Liver (tissue), 9 donors: Measurements from ENCODE around the gene SOX6. TPM values are rescaled to one million over a fixed set of nuclear protein-coding genes. Genes with fewer than 3 reads are reported as not detected.

Experiments used
- DNase-seq: peaks from one replicate; pipeline ENCODE4 v3.0.0-alpha.2; 2017; ENCODE audit warnings: low spot score
- H3K27ac ChIP-seq, 2 donors: one replicate each; pipeline ENCODE4 v1.7.0; 2013; ENCODE audit warnings: inconsistent platforms in 2 of 2, low read length in 2 of 2, control low read depth in 1 of 2, low read depth in 1 of 2, mild to moderate bottlenecking in 1 of 2
- H3K27me3 ChIP-seq, 4 donors: one replicate each; pipeline versions ENCODE4 v1.6.1 to v1.7.0; 2013; ENCODE audit warnings: low read length in 3 of 4, inconsistent platforms in 1 of 4, mild to moderate bottlenecking in 1 of 4, moderate library complexity in 1 of 4; ENCODE audit not compliant: control insufficient read depth in 4 of 4, insufficient read depth in 4 of 4
- H3K36me3 ChIP-seq, 4 donors: one replicate each; pipeline versions ENCODE4 v1.6.1 to v1.7.0; 2013; ENCODE audit warnings: low read length in 3 of 4, mild to moderate bottlenecking in 3 of 4, low read depth in 1 of 4, moderate library complexity in 1 of 4; ENCODE audit not compliant: control insufficient read depth in 4 of 4, insufficient read depth in 3 of 4
- H3K4me1 ChIP-seq, 4 donors: one replicate each; pipeline versions ENCODE4 v1.6.1 to v1.7.0; 2013; ENCODE audit warnings: low read length in 3 of 4, mild to moderate bottlenecking in 3 of 4, moderate library complexity in 1 of 4; ENCODE audit not compliant: control insufficient read depth in 4 of 4, insufficient read depth in 4 of 4
- H3K4me3 ChIP-seq, 3 donors: one replicate each; pipeline versions ENCODE4 v1.6.1 to v1.7.0; 2013; ENCODE audit warnings: low read length in 3 of 3, control low read depth in 1 of 3, low read depth in 1 of 3, mild to moderate bottlenecking in 1 of 3
- H3K9ac ChIP-seq, 2 donors: one replicate each; pipeline ENCODE4 v1.7.0; 2013; ENCODE audit warnings: low read length in 2 of 2, mild to moderate bottlenecking in 2 of 2, moderate library complexity in 2 of 2, control low read depth in 1 of 2, low read depth in 1 of 2
- H3K9me3 ChIP-seq, 4 donors: one replicate each; pipeline versions ENCODE4 v1.6.1 to v1.7.0; 2013; ENCODE audit warnings: low read length in 3 of 4; ENCODE audit not compliant: control insufficient read depth in 4 of 4
- ATF3 ChIP-seq: IDR thresholded peaks from 2 replicates; pipeline ENCODE4 v1.6.1; 2016; ENCODE audit warnings: antibody characterized with exemption
- CTCF ChIP-seq: fragments of 150-350 bp; IDR thresholded peaks from 2 replicates; pipeline ENCODE4 v1.5.1; 2017; ENCODE audit warnings: improper control_type of control experiment, low read depth, low read length; ENCODE audit not compliant: missing input control
- EGR1 ChIP-seq, 2 donors: IDR thresholded peaks; 2 replicates each; pipeline ENCODE4 v1.6.1; 2016 to 2018; ENCODE audit warnings: antibody characterized with exemption in 2 of 2, low read depth in 2 of 2
- FOXA1 ChIP-seq: IDR thresholded peaks from 2 replicates; pipeline ENCODE4 v1.6.1; 2016; ENCODE audit warnings: antibody characterized with exemption
- FOXA2 ChIP-seq: IDR thresholded peaks from 2 replicates; pipeline ENCODE4 v1.6.1; 2016; ENCODE audit warnings: antibody characterized with exemption
- GABPA ChIP-seq, 2 donors: IDR thresholded peaks in 1 of 2; conservative IDR thresholded peaks in 1 of 2; 2 replicates each; pipeline ENCODE4 v1.6.1; 2016; ENCODE audit warnings: antibody characterized with exemption in 2 of 2, mild to moderate bottlenecking in 1 of 2, moderate library complexity in 1 of 2
- HNF4A ChIP-seq, 2 donors: conservative IDR thresholded peaks; 2 replicates each; pipeline ENCODE4 v1.6.1; 2016; ENCODE audit warnings: antibody characterized with exemption in 2 of 2, mild to moderate bottlenecking in 2 of 2
- HNF4G ChIP-seq: IDR thresholded peaks from 2 replicates; pipeline ENCODE4 v1.6.1; 2016; ENCODE audit warnings: antibody characterized with exemption
- JUND ChIP-seq, 2 donors: IDR thresholded peaks; 2 replicates each; pipeline ENCODE4 v1.6.1; 2016; ENCODE audit warnings: antibody characterized with exemption in 2 of 2
- NR2F2 ChIP-seq: IDR thresholded peaks from 2 replicates; pipeline ENCODE4 v1.6.1; 2016; ENCODE audit warnings: antibody characterized with exemption
- RAD21 ChIP-seq, 2 donors: IDR thresholded peaks; 2 replicates each; pipeline ENCODE4 v1.6.1; 2016; ENCODE audit warnings: antibody characterized with exemption in 2 of 2, mild to moderate bottlenecking in 2 of 2
- REST ChIP-seq: IDR thresholded peaks from 2 replicates; pipeline ENCODE4 v1.6.1; 2016; ENCODE audit warnings: antibody characterized with exemption, mild to moderate bottlenecking
- RXRA ChIP-seq, 2 donors: IDR thresholded peaks; 2 replicates each; pipeline ENCODE4 v1.6.1; 2017 to 2018; ENCODE audit warnings: antibody characterized with exemption in 2 of 2, mild to moderate bottlenecking in 1 of 2
- SP1 ChIP-seq: IDR thresholded peaks from 2 replicates; pipeline ENCODE4 v1.6.1; 2018; ENCODE audit warnings: antibody characterized with exemption, mild to moderate bottlenecking
- TAF1 ChIP-seq: conservative IDR thresholded peaks from 2 replicates; pipeline ENCODE4 v1.6.1; 2016; ENCODE audit warnings: antibody characterized with exemption, mild to moderate bottlenecking
- YY1 ChIP-seq: IDR thresholded peaks from 2 replicates; pipeline ENCODE4 v1.6.1; 2016; ENCODE audit warnings: antibody characterized with exemption, mild to moderate bottlenecking
- WGBS: extraction: QIAGEN DNeasy Blood & Tissue Kit; methylation state at CpG from one replicate; pipeline ENCODE4 v1.1.7; 2013; 5-methylcytosine and 5-hydroxymethylcytosine counted together
- polyA plus RNA-seq, 2 donors: library from polyadenylated mRNA; stranded (reverse) in 1 of 2; unstranded in 1 of 2; fragments of 200-250 nt in 1 of 2; fragments of >200 nt in 1 of 2; fragmentation: Nextera tagmentation in 1 of 2; extraction: Ambion mirVana in 1 of 2; gene quantifications; one replicate each; pipeline versions ENCODE4 v1.2.1 to v1.2.3, GENCODE V29; 2013 to 2015
- total RNA-seq, 2 donors: library from RNA; depleted of rRNA; stranded (reverse); fragments of >200 nt; gene quantifications; one replicate each; pipeline ENCODE4 v1.2.3, GENCODE V29; 2014
- TF ChIP-seq, protein P1 (sequence below): IDR thresholded peaks from 2 replicates; pipeline ENCODE4 v1.6.1; 2016; ENCODE audit warnings: antibody characterized with exemption
- TF ChIP-seq, protein P2 (sequence below): IDR thresholded peaks from 2 replicates; pipeline ENCODE4 v1.6.1; 2016; ENCODE audit warnings: antibody characterized with exemption
- donor health status: healthy.
- donor health status: healthy.
- donor health status: healthy.
- donor health status: healthy.
- donor health status: healthy.

Gene SOX6
- total and polyA plus RNA-seq, 4 donors, result 2.4 to 111 (median 14.8) TPM

DNA sequence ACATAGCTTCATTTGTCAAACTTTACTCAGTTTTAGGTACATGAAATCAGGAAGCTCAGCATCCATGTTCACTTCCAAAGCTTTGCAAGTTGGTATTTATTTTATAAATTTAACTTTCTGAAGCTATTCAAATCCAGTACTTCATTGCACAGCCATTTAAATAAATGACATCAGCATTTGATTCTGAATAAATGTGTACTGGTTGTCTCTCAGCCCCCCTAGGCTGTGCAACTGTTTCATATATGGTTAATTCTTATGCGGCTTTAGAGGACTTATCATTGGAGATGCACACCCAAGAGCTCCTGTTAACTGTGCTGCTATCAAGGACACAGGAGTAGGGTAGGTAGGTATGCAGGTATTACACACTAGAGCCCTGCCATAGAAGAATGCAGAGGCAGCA is 325.1 kb downstream of the SOX6 start:
- Histone ChIP-seq H3K27me3 (no peaks in the 10 kb centered on the region), H3K9ac (no peak overlapping the region), H3K27ac (no peak overlapping the region), H3K36me3 (peaks cover 0 to 3% (median 0%) of the 10 kb centered on the region in 4 donors), H3K4me3 (no peak overlapping the region), H3K9me3 (no peaks in the 10 kb centered on the region), H3K4me1 (no peaks in the 10 kb centered on the region)
- DNase-seq, result no peak
- no peak for TF ChIP-seq FOXA1
- no peak for TF ChIP-seq RAD21 (IDR thresholded peaks at IDR 0.05)
- no peak for TF ChIP-seq NR2F2
- TF ChIP-seq GABPA (IDR thresholded peaks at IDR 0.05 in 1 of 2, conservative IDR thresholded peaks at IDR 0.05 in 1 of 2), result no peak
- TF ChIP-seq, protein P1, sequence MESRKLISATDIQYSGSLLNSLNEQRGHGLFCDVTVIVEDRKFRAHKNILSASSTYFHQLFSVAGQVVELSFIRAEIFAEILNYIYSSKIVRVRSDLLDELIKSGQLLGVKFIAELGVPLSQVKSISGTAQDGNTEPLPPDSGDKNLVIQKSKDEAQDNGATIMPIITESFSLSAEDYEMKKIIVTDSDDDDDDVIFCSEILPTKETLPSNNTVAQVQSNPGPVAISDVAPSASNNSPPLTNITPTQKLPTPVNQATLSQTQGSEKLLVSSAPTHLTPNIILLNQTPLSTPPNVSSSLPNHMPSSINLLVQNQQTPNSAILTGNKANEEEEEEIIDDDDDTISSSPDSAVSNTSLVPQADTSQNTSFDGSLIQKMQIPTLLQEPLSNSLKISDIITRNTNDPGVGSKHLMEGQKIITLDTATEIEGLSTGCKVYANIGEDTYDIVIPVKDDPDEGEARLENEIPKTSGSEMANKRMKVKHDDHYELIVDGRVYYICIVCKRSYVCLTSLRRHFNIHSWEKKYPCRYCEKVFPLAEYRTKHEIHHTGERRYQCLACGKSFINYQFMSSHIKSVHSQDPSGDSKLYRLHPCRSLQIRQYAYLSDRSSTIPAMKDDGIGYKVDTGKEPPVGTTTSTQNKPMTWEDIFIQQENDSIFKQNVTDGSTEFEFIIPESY, result no peak
- no peak for TF ChIP-seq REST
- TF ChIP-seq YY1, result no peak
- no peak for TF ChIP-seq CTCF
- TF ChIP-seq FOXA2, result no peak
- no peak for TF ChIP-seq ATF3
- TF ChIP-seq EGR1 (IDR thresholded peaks at IDR 0.05; ENCODE audit: low read depth in 2 of 2), result no peak
- no peak for TF ChIP-seq JUND (IDR thresholded peaks at IDR 0.05)
- TF ChIP-seq, protein P2, sequence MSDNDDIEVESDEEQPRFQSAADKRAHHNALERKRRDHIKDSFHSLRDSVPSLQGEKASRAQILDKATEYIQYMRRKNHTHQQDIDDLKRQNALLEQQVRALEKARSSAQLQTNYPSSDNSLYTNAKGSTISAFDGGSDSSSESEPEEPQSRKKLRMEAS, result no peak
- TF ChIP-seq RXRA (IDR thresholded peaks at IDR 0.05), result no peak
- no peak for TF ChIP-seq HNF4A (conservative IDR thresholded peaks at IDR 0.05)
- no peak for TF ChIP-seq TAF1
- no peak for TF ChIP-seq SP1
- TF ChIP-seq HNF4G, result no peak
- 96% methylated on average over 1 of the region's 1 CpG for WGBS
